SW 1271 (cell line): ENCODE results near the gene UNC5C.
A peak's percentile ranks its signal among the peaks of the same experiment; 100 is the strongest.

Source experiments
- DNase-seq, 2 experiments: peaks; one replicate each; lab custom pipeline; 2025; lab: John Stamatoyannopoulos, UW

Gene UNC5C

DNA sequence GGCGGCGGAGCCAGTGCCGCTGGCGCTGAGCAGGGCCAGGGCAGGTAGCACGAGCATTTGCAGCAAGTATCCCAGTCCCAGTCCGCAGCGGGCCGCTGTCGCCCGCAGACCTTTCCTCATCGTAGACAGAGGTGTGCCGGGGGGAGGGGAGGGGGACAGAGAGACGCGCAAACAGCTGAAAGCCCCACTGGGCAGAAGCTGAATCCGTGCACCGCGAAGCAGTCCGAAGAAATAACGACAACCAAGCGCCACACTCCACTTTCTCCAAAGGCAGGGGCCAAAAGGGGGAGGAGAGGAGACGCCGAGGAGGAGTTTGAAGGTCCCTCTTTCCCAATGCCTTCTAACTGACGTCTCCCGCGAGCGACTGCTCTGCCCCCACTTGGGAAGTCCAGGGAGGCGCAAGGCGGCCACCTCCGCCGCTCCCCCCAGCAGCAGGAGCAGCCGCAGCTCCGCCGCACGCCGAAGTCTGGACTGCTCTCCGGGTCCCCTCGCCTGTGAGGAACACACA lies at the start of gene UNC5C:
TSS of gene UNC5C (minus strand) at position 236 of the 508 bp plus-strand sequence.
- DNase-seq: peak in 1 of 2 experiments; percentile 6

DNA sequence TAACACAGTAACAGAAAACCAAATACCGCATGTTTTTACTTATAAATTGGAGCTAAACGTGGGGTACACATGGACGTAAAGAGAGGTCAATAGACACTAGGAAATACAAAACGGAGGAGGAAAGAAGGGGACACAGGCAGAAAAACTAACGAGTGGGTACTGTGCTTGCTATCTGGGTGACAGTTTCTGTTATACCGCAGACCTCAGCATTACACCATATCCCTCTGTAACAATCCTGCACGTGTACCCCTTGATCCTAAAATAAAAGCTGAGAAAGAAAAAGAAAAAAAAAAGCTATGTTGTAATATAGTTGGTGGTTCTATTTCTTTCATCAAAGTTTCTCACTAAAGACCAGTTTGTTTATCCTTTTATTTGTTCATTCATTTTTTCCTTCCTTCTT lies 47.9 kb upstream of the UNC5C start:
- no peak for DNase-seq

DNA sequence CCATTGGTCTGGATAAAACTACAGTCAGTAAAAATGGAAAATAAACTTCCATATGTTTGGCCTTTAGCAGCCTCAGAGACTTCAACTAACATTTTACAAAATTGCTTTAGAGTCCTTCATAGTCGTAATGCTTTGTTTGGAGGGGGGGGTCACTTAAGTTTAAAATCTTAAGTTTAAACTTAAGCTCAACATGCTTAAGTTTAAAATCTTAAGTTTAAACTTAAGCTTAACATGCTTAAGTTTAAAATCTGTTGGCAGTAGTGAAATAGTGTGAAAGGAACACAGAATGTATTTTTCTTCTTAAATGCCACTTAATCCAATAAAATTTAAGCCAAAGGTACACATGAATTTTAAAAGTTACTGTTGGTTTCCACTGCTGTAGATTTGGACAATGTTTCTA lies 45.9 kb upstream of the UNC5C start:
- no peak for DNase-seq

DNA sequence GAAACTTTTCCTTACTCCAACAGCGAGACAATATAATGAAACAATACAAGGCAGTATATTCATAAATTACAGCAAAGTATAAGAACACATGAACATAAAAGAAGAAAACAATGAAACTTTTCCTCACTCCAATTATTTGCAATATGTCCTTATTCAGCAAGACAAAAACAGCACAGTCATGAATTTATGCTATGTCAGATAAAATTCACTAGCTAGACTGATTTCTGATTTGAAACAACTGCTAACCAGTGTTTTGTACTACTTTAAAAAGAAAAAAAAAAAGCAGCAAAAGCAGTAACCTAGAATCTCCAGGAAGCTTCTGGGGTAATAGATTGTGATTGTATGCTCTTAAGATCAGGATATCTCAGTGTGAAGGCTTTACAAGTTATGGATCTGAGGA lies 45.2 kb upstream of the UNC5C start:
- DNase-seq: no peak

DNA sequence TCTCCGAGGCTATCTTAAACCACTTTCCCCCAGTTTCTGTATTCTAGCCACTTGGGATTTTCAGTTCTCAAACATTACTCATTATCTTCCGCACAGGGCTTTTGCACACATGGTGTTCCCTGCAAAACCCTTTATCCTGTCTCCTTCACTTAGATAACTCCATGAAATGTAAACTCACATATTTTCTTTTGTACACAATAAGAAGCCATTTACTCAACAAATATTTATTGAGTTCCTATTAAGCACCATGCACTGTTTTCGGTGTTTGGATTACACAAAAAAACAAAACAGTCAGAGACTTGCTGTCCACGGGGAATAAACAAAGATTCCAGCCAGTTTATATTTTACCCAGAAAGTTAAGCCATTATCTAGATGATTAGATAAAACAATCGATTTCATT lies 42.5 kb upstream of the UNC5C start:
- DNase-seq: no peak

DNA sequence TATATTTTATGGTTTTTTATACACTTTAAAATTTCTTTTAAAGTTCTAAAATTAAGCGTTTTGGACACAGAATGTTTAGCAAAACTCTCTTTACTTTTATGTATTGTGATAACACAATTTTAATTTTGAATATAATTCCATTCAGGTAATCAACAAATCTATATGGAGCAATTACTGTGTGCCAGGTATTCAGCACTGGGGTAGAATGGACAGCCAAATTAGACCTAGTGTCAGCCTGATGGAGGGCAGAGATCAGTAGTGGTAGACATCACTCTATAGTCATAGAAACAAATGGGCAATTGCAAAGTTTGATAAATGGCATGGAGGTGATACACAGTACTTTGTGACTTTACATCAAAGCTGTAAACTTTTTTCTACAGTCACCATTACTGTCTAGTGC lies 41.8 kb upstream of the UNC5C start:
- no peak for DNase-seq

DNA sequence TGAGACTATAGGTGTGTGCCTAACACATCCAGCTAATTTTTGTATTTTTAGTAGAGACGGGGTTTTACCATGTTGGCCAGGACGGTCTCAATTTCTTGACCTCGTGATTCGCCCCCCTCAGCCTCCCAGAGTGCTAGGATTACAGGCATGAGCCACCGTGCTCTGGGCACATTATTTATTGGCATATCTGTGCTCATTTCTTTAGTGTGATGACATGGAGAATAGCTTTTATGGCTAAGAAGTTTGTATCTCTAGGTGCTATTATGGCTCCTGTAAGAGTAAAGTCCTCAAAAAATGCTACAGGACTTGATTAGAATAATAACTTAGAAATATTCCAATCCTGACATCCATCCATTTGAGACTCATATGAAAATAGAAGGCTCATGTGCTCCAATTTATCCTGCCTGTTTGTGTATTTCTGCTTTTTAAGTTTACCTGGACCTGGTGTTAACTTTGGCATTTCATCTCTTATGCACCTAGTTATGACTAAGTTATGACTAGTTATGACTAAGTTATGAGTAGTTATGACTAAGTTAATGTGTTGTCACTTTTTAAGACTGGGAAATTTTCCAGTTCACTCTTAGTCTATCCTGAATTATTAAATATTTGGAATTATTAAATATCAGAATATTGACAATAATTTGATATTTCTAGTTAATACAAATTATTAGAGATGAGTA lies 36.4 kb upstream of the UNC5C start:
- DNase-seq: no peak

DNA sequence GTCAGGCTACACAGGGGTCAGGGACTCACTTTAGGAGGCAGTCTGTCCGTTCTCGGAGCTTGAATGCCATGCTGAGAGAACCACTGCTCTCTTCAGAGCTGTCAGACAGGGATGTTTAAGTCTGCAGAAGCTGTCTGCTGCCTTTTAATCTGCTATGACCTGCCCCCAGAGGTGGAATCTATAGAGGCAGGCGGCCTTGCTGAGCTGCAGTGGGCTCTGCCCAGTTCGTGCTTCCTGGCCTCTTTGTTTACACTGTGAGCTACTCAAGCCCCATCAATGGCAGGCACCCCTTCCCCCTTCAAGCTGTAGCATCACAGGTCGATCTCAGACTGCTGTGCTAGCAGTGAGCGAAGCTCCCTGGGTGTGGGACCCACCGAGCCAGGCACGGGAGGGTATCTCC lies 31.5 kb upstream of the UNC5C start:
- no peak for DNase-seq

DNA sequence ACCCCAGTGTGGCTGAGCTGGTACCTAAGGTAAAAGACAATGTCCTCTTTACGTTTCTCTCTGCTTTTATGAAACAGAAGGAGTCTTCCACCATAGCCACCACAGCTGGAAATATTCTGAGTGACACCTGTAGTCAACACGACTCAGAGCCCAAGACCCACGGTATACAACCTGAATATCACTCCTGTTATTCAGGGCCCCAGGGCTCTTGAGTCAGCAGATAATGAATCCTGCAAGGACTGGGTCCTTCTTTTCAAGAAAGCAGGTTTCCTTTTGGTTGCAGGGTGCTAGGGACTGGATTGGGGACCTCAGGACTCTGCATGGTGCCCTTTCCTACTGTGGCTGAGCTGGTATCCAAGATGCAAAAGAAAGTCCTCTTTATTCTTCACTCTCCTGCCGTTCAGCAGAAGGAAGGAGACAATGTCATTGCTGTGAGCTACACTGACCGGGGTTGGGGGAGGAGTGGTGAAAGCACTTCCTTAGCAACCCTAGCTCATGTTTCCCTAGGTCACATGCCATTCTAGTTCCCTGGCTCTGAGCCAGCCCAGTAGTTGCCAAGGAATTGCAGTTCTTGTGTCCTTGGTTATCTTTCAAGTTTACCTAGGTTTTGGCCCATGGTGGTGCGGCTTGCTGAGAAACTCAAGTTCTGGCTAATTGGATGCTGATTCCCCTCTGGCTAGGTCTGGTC lies 23.7 kb upstream of the UNC5C start:
- no peak for DNase-seq

DNA sequence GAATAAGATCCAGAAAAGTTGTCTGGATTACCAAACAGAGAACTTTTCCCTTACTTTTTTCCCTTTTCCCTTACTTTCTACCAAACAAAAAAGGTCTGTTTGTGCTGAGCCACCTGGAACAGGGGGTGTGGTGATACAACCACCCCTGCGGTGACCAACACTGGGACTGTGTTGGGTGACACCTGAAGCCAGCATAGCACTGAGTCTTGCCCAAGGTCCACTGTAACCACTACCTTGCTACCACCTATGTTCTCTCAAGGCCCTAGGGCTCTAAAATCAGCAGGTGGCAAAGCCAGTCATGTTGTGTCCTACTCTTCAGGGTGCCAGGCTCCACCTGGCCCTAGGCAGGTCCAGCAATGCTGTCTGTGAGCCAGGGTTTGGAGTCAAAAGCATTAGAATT lies 22.8 kb upstream of the UNC5C start:
- no peak for DNase-seq

DNA sequence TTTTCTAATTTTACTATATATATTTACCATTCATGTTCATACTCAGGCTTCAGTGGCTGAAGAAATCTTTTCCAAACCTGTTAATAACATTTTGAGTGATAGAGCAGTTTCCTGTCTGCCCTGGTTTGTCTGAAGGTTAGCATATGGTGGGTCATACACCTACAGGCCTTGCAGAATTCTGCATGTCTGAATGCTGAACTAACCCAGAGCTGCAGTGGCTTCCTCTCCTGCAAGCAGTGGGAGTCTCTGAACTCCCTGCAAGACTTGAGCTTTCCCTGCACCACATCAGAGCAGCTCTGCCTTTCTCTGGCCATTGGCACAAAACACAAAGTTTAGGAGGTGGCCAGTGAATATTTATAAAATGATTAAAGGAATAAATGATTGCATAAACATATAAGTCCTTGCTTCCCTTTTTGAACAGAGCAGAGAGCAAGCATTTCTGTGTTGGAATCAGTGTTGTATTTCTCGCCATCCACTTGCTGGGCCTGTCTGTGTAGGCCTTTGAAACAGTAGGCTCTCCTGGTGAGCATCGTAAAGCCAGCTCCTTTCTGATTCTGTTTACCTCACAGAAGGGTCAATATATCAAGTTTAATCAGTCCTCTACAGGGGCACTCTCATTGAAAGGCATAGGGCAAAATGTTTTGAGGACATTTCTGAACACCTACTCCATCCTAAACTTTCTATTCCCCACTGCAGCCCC lies 15.0 kb upstream of the UNC5C start:
- DNase-seq: no peak

DNA sequence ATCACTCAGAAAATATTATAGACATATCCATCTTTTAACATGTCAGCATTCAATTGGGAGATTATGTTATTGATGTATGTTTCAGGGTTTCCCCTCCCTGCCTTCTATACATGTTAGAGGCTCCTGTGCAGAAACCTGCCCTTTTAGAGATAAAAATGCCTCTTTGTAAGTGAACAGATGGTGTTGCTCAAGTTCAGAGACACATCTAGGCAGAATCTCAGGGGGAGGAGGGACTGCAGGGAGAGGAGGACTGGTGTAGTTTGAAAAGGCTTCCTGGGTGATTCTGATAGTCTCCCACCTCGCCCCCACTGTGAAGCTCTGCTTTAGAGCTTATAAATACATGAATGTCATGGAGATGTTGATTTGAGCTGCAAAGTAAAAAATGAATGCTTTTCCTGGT lies 12.0 kb upstream of the UNC5C start:
- no peak for DNase-seq

DNA sequence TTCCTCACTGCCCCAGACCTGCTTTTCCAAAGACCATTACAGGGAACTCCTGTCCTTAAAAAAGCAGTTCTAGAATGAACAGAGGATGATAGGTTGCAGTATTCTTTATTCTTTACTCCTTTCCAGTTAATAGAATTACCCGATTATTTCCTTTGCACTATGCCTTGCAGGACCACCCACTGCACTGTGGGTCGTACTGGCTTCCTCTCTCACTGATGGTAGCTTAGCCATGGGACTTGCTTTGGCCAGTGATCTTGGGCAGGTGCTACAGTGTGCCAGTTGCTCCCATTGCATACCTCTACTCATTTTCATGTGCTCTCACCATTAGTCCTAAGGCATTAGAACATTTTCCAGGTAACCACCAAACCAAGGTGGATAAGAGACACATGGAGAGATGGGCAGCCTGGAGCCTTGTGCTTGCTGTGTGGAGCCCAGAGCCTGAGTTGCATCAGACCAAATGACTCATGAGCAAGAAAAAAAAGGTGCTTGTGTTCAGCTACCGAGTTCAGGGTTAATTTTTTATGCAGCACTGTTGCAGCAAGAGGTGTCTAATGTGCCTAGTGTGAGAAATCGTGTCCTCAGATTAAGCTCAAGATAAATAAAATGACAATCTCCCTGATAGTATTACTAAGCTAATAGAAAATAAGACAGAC lies 7.6 kb upstream of the UNC5C start:
- DNase-seq: no peak

DNA sequence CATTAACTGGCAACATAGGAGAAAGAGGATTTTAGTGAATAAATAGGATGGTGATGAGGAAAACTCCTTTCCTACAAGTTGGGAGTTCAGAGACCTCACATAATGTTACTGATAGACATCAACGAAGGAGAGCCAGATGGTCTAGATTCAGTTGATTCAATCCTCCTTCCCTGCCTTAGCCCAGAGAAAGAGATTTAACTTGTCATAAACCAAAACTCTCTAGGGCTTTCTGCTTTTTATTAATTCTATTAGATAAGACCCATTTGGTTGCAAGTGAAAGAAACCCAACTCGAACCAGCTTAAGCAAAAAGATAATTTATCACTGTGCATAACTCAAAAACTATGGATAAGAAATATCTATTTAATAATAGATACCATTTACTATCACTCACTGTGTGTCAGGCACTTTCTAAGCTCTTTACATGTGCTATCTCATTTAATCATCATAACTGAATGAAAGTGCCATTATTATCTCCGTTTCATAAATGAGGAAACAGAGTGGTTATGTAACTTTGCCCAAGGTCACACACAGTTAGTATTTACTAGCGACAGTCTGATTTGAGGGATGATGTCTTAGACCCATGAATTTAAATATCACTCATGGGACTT lies 4.3 kb upstream of the UNC5C start:
- no peak for DNase-seq

DNA sequence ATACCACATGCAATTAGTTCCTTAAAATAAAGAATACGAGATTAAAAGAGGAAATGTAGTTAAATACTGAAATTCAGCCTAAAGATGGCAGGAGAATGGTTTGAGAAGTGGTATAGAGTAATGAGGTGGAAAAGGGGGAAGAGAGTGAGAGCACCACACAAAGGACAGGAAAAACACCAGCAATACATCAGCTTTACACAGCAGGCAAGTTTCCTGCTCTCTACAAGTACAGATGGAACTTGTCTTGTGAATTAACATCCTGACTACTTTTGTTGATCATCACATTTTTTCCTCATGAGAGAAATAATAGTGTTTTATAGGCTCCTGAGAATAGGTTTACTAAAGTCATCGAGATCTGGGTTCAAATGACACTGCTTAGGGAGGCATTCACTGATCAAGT lies 2.9 kb upstream of the UNC5C start:
- DNase-seq: no peak

DNA sequence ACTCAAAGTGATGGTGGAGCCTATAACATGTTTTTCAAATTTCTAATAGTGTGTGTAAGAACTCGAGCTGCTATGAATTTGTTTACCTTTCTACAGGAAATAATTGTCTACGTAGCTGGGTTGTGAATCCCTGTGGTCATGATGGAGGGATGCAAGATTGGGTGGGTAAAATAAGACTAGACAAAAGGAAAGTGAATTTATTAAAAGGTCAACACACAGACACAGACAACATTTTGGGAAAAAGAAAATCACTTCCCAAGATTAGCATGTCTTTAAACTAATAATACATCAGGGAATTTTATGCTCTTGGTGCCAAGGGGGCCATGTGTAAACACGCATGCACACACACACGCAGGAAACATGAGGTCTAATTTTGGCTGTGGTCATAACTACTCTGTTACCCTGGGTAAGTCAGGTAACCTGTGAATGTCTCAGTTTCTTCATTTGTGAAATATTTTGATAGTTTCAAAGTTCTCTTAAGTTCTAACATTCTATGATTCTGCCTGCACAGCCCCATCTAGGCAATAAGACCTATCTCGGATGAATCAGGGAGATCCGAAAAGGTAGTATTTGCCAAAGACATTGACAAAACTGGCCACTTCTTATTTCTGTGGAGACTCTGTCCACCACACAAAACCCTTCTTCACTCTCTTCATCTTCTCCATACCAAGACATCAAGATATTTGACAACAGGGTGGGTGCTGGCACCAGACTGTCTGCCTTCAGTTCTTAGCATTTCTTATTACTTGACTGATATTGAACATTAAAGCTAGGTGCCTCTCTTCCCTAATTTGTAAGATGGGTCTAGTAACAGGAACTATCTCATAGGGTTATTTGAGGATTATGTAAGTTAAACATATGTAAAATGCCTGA lies 1.6 kb upstream of the UNC5C start:
- no peak for DNase-seq

DNA sequence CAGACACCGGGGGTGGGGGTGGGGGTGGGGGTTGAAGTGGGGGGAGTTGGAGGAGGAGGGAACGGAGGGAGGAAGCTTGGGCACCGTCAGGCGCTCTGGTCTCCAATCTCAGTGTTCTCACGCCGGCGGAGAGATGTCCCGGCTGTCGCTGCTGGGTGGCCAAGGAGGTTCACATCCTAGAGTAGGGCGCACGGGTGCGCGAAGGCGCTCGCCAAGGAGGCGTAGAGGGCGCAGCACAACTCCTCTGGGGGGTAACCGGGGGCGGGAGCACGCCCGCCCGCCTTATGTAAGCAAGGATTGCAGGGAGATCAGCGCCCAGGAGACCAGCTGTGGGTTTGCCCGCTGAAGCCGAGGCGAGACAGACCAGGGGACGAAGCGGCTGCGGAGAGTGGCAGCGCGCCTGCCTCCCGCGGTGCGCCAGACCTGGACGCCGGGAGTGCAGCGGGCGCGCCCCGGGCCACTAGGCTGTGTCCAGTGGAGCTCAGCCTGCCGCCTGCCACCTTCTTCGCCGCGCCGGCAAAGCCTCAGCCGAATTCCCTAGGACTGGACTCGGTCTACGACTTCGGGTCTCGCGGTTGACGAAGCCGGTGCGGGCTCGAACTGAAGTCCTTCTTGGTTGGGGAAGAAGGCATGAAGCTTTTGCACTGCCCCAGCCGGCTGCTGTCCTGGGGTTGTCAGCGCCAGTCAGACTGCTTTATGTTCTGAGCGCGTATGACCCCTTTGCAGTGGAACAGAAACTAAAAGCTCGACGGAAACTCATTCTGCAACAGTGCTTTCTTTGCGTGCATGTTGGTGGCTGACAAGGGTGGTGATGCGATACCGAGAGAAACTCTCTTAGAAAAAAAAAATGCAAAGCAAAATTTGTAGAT lies 707 bp upstream of the UNC5C start:
- no peak for DNase-seq

DNA sequence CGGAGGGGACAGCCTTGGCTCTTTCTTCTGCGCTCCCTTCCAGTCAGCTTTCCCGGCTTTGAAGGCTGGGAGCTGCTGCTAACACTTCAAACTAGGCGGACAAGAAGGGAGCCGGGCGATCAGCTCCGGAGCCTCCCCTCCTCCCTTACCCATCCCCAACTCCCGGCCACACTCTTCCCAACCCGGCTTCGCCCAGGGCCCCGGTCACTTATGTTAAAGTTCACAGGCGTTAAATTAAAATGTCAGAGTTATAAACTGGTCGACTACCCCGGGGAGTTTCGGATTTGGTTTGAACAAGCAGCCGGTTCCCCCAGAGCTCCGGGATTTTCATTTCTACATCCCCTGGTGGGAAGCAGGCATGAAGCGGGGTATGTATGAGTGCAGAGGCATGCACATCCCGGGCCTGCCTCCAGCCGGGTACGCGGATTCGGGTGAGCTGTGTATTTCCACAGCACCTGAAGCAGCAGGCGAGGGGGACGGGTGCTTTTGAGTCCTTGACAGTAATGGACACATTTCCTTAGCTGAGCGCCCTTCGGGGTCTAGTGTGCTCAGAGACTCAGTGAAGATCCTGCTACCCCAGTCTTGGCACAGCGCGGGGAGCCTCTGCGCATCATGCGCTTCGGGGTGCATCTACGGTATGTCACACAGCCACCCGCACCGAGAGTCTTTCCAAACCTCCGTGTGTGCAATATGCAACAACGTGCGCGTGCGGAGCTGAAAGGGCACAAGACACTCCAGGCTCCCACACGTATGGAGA lies 880 bp downstream of the UNC5C start:
- DNase-seq: no peak
